ENCODE measurements around the gene SSBP3.

The SSBP3 gene

GRCh38 chr1:54326543-54327385 is 79.4 kb downstream of the SSBP3 start:
- Histone ChIP-seq H3K4me1 (ENCODE audit: low read length) (no peaks in the 10 kb centered on the region), H3K4me2 (ENCODE audit: low read length) (no peak overlapping the region), H3K27me3 (ENCODE audit: low read depth, low read length) (no peaks in the 10 kb centered on the region), H3K27ac (ENCODE audit: low read length) (no peak overlapping the region), H3K9me3 (ENCODE audit: insufficient read depth, low read length) (no peaks in the 10 kb centered on the region), H3K79me2 (ENCODE audit: low read length) (no peaks in the 10 kb centered on the region), H2AFZ (ENCODE audit: low read depth, low read length) (no peak overlapping the region), H3K9ac (ENCODE audit: low read length) (no peak overlapping the region), H4K20me1 (ENCODE audit: insufficient read depth, low read length) (no peaks in the 10 kb centered on the region), H3K36me3 (replicated peaks; ENCODE audit: low read depth, low read length) (no peaks in the 10 kb centered on the region), H3K4me3 (ENCODE audit: low read length) (no peak overlapping the region)
- no peak for TF ChIP-seq CTCF (IDR thresholded peaks at IDR 0.05; ENCODE audit: low read depth, low read length)
- no peak for TF ChIP-seq EZH2phosphoT487 (IDR thresholded peaks at IDR 0.05; ENCODE audit: low read depth)

- Histone ChIP-seq H3K9ac (ENCODE audit: low read length) (no peak overlapping the region), H4K20me1 (ENCODE audit: insufficient read depth, low read length) (no peaks in the 10 kb centered on the region), H3K27ac (ENCODE audit: low read length) (no peak overlapping the region), H3K4me1 (ENCODE audit: low read length) (no peaks in the 10 kb centered on the region), H2AFZ (ENCODE audit: low read depth, low read length) (no peak overlapping the region), H3K79me2 (ENCODE audit: low read length) (no peaks in the 10 kb centered on the region), H3K36me3 (replicated peaks; ENCODE audit: low read depth, low read length) (no peaks in the 10 kb centered on the region), H3K9me3 (ENCODE audit: insufficient read depth, low read length) (no peaks in the 10 kb centered on the region), H3K4me3 (ENCODE audit: low read length) (no peak overlapping the region), H3K4me2 (ENCODE audit: low read length) (no peak overlapping the region), H3K27me3 (ENCODE audit: low read depth, low read length) (no peaks in the 10 kb centered on the region)
- TF ChIP-seq CTCF (IDR thresholded peaks at IDR 0.05; ENCODE audit: low read depth, low read length) (no peak), EZH2phosphoT487 (IDR thresholded peaks at IDR 0.05; ENCODE audit: low read depth) (no peak)
Measured at GRCh38 chr1:54325703-54326461, 80.3 kb downstream of the SSBP3 start.

- no peak overlapping the region for H2AFZ ChIP-seq (ENCODE audit: low read depth, low read length)
- no peak overlapping the region for H3K27ac ChIP-seq (ENCODE audit: low read length)
- no peaks in the 10 kb centered on the region for H4K20me1 ChIP-seq (ENCODE audit: insufficient read depth, low read length)
- H3K36me3 ChIP-seq (replicated peaks; ENCODE audit: low read depth, low read length): no peaks in the 10 kb centered on the region
- H3K9ac ChIP-seq (ENCODE audit: low read length): no peak overlapping the region
- no peaks in the 10 kb centered on the region for H3K27me3 ChIP-seq (ENCODE audit: low read depth, low read length)
- TF ChIP-seq EZH2phosphoT487 (IDR thresholded peaks at IDR 0.05; ENCODE audit: low read depth): no peak
- TF ChIP-seq CTCF (IDR thresholded peaks at IDR 0.05; ENCODE audit: low read depth, low read length): no peak
- H3K4me2 ChIP-seq (ENCODE audit: low read length): no peak overlapping the region
- H3K9me3 ChIP-seq (ENCODE audit: insufficient read depth, low read length): no peaks in the 10 kb centered on the region
- no peaks in the 10 kb centered on the region for H3K4me1 ChIP-seq (ENCODE audit: low read length)
- H3K4me3 ChIP-seq (ENCODE audit: low read length): no peak overlapping the region
- no peaks in the 10 kb centered on the region for H3K79me2 ChIP-seq (ENCODE audit: low read length)
Measured at GRCh38 chr1:54325284-54325683, 80.9 kb downstream of the SSBP3 start.
